ENCODE results near the gene SLC39A7.

GRCh38 chr6:33173535-33174180 lies 27.0 kb upstream of the SLC39A7 start:
- TF ChIP-seq, protein P1, sequence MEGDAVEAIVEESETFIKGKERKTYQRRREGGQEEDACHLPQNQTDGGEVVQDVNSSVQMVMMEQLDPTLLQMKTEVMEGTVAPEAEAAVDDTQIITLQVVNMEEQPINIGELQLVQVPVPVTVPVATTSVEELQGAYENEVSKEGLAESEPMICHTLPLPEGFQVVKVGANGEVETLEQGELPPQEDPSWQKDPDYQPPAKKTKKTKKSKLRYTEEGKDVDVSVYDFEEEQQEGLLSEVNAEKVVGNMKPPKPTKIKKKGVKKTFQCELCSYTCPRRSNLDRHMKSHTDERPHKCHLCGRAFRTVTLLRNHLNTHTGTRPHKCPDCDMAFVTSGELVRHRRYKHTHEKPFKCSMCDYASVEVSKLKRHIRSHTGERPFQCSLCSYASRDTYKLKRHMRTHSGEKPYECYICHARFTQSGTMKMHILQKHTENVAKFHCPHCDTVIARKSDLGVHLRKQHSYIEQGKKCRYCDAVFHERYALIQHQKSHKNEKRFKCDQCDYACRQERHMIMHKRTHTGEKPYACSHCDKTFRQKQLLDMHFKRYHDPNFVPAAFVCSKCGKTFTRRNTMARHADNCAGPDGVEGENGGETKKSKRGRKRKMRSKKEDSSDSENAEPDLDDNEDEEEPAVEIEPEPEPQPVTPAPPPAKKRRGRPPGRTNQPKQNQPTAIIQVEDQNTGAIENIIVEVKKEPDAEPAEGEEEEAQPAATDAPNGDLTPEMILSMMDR (IDR thresholded peaks at IDR 0.05): no peak
- TF ChIP-seq POLR2A (IDR thresholded peaks at IDR 0.05) (no peak), POLR2AphosphoS5 (IDR thresholded peaks at IDR 0.05) (no peak), EP300 (IDR thresholded peaks at IDR 0.05) (no peak)

All from gastroesophageal sphincter (tissue), 3 donors.